Activated CD4-positive, alpha-beta T cell treated with anti-CD3 and anti-CD28 coated beads, Interleukin-2, amount 50 U/mL, for 4 hours (primary cell): ENCODE data around the gene CACNG8.
A peak's percentile ranks its signal among the peaks of the same experiment; 100 is the strongest.
"Not testable (repeated sequence)": the region's sequence is repeated elsewhere in the genome, so short reads cannot be mapped to it uniquely, and the experiment has no call there.

Experiments
- DNase-seq, 2 experiments: peaks; one replicate each; pipeline ENCODE4 v3.0.0-alpha.2; 2020

The CACNG8 gene

GRCh38 chr19:53994811-53995210 is 32.1 kb downstream of the CACNG8 start:
- no peak for DNase-seq

DNA sequence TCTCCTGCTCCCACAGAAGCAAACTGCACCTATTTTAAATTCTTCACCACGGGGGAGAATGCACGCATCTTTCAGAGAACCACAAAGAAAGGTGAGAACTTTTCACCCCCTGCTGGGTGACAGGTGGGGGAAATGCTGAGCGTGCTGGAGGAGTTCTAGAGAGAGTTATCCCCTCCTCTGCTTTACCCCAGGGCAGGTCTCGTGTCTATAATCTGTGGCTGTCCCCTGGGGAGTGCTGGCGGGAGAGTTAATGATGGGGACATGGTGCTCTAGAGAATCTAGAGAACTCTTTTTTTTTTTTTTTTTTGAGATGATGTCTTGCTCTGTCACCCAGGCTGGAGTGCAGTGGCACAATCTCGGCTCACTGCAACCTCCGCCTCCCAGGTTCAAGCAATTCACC is 35.5 kb downstream of the CACNG8 start:
- no peak for DNase-seq

- no peak for DNase-seq
These were observed 37.0 kb downstream of the CACNG8 start for GRCh38 chr19:53999694-54000093.

GRCh38 chr19:54001496-54001895 is 38.8 kb downstream of the CACNG8 start:
- no peak for DNase-seq

- DNase-seq = no peak
These were observed 40.0 kb downstream of the CACNG8 start for GRCh38 chr19:54002495-54003315.

DNA sequence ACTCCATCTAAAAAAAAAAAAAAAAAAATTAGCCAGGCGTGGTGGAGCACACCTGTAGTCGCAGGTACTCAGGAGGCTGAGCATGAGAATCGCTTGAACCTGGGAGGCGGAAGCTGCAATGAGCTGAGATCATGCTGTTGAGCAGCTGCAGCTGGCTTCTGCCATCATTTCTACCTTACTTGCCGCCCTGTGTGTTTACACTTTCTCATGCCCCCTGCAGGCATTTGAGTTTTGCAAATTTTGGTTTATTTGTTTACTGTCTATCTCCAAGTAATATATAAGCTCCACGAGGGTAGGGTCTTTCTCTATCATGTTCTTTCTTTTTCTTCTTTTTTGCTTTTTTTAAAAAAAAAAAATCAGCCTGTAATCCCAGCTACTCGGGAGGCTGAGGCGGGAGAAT is 46.7 kb downstream of the CACNG8 start:
- no peak for DNase-seq

GRCh38 chr19:54010474-54010873 is 47.7 kb downstream of the CACNG8 start:
- no peak for DNase-seq

DNA sequence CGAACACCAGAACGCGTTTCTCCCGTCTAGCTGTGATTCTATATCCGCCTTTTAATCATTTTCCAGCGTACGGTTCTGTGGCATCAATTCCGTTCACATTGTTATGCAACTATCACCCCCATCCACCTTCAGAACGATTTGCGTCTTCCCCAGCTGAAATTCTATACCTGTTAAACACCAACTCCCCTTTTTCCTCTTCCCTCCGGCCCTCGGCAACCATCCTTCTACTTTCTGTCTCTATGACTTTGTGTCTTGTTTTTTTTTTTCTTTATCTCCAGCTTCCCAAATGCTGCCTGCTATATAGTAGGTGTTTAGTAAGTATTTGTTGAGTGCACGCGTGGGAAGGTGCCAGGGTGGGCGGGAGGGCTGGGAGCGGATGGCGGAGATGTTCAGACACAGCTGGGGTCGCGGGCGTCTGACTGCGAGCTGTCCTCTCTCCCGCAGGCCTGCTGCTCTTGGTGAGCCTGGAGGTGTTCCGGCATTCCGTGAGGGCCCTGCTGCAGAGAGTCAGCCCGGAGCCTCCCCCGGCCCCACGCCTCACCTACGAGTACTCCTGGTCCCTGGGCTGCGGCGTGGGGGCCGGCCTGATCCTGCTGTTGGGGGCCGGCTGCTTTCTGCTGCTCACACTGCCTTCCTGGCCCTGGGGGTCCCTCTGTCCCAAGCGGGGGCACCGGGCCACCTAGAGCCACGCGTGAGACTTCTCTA is 48.9 kb downstream of the CACNG8 start:
- no peak for DNase-seq

DNA sequence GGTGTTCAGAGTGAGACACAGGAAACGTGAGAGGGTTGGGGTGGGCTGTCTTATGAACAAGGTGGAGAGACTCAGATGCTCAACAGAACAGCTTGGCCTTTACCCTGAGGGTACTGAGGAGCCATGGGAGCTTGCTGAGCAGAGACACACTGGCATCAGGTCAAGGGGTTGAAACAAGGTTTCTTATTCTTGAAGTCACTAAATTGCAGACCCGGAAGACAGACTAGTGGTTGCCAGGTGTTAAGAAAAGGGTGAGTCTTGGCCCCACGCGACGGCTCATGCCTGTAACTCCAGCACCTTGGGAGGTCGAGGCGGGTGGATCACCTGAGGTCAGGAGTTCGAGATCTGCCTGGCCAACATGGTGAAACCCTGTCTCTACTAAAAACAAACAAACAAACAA is 51.1 kb downstream of the CACNG8 start:
- DNase-seq = no peak

DNA sequence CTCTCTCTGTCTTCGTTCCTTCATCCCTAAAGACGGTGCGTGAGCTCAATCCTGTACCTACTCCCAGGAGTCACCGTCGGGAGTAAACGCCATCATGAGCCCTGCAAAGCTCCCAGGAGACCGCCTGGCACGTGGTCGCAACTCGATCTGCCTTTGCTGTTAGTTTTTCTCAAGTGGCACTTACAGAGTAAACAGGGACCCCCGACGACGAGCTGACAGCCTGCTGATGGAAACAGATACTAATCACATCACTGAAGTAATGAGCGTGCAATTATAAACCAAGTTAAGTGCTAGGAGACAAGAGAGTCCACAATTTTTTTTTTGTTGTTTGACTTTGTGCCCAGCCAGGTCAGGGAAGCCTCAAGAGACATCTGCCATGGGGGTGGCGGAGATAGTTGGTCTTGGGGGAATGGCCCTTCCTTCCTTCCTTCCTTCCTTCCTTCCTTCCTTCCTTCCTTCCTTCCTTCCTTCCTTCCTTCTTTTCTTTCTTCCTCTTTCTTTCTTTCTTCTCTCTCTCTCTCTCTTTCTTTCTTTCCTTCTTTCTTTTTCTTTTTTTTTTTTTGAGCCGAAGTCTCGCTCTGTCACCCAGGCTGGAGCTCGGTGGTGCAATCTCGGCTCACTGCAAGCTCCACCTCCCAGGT is 52.3 kb downstream of the CACNG8 start:
- DNase-seq = no peak

- no peak for DNase-seq
These were observed 54.5 kb downstream of the CACNG8 start for GRCh38 chr19:54017261-54017660.

DNA sequence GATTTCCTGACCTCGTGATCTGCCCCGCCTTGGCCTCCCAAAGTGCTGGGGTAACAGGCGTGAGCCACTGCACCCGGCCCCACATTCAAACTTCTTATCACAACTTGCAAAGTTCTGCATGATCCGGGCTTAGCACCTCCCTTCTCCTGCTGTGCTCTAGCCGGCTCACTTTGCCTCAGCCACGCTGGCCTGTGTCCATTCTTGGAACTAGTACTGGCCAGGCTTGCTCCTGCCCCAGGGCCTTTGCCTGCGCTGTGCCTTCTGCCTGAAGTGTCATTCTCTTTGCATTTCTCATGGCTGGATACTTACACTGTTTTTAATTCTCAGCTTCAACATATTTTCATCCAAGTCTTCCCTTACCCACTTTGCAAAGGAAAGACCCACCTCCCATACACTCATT is 58.6 kb downstream of the CACNG8 start:
- no peak for DNase-seq

GRCh38 chr19:54021932-54022331 is 59.2 kb downstream of the CACNG8 start:
- no peak for DNase-seq

DNA sequence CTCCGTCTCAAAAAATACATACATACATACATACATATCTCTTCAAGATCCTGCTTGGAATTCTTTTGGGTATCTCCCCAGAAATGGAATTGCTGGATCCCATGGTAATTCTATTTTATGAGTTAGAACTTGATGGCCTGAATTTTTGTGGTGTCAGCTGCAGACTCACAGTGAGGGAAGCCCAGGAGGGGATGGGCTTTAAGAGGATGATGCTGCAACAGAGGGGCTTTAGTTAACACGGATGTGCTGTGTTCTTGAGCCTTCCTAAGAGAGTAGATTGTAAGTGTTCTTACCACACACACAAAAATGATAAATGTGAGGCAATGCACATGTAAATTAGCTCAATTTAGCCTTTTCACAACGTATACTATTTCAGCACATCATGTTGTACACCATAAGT is 60.5 kb downstream of the CACNG8 start:
- DNase-seq = no peak

GRCh38 chr19:54024660-54025059 is 61.9 kb downstream of the CACNG8 start:
- DNase-seq = no peak

GRCh38 chr19:54026656-54027055 is 63.9 kb downstream of the CACNG8 start:
- DNase-seq = no peak

DNA sequence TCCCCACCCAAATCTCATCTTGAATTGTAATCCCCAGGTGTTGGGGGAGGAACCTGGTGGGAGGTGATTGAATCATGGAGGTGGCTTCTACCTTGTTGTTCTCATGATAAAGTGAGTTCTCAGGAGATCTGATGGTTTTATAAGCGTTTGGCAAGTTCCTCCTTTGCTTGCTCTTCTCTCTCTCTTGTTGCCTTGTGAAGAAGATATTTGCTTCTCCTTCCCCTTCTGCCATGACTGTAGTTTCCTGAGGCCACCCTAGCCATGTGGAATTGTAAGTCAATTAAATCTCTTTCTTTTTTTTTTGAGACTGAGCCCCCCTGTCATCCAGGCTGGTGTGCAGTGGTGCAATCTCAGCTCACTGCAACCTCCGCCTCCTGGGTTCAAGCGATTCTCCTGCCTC is 66.6 kb downstream of the CACNG8 start:
- no peak for DNase-seq

- DNase-seq = peak; percentile 39 to 42
These were observed 67.3 kb downstream of the CACNG8 start for GRCh38 chr19:54029930-54030490.

DNA sequence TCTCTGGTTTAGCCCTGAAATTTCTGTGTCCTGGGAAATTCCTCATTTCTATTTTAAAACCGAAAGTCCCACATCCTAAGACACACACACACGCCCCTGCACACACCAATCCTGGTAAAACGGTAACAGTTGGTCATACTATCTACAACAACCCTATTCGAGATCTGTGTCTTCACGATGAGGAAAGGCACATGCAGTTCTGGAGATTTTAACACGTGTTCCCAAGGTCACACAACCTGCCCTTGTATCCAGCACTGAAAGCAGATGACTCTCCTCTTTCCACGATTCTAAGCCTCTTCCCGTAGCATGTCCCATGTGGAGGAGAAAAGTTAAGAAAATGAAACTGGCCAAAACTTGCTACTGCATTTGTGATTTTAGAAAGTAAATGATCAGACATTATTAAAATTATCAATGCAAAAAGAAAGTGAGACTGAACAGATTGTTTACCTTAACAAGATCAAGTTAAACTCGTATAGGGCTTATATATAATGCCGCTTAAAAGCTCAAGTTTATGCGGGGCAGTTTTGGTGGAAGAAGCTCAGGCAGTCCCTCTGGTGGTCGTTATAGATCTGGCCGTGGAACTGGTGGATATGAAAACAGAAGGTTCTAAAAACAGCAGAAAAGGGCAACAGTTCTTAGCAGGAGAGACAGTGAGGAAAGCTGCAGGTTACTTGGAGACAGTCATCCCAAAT is 68.3 kb downstream of the CACNG8 start:
- no peak for DNase-seq

GRCh38 chr19:54035215-54036178 is 72.8 kb downstream of the CACNG8 start:
- DNase-seq = no peak

DNA sequence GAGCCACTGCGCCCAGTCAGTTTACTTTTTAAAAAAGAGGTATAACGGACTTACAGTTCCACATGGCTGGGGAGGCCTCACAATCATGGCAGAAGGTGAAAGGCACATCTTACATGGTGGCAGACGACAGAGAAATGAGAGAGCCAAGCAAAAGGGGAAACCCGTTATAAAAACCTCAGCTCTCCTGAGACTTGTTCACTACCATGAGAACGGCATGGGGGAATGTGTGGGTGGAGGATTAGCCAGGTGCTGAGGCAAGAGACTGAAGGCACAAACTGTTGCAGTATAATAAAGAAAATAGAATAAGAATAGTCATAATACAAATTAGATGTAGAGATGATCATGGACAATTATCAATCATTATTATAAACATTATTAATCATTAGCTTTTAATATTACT is 73.8 kb downstream of the CACNG8 start:
- not testable (repeated sequence) for DNase-seq
